RPMI7951 (cell line): Measurements from ENCODE around the gene SCAND1. TPM values are rescaled to one million over a fixed set of nuclear protein-coding genes. Genes with fewer than 3 reads are reported as not detected.
A peak's percentile ranks its signal among the peaks of the same experiment; 100 is the strongest.
"Not testable (repeated sequence)": the region's sequence is repeated elsewhere in the genome, so short reads cannot be mapped to it uniquely, and the experiment has no call there.

Experiments
- DNase-seq: peaks from one replicate; pipeline ENCODE4 v3.0.0-alpha.2; 2012; ENCODE audit warnings: low read depth
- total RNA-seq: library from RNA; depleted of rRNA; stranded (reverse); fragments of >200 nt; shearing (Covaris generic); gene quantifications from 2 replicates; pipeline ENCODE4 v1.2.3, GENCODE V29; 2014

Gene SCAND1
- total RNA-seq, 1 experiment from 2014 or later: 123 TPM

GRCh38 chr20:35959291-35959690, 5.0 kb upstream of the SCAND1 start:
- not testable (repeated sequence) for DNase-seq

- no peak for DNase-seq
Observed at GRCh38 chr20:35956616-35957015, 2.3 kb upstream of the SCAND1 start.

- DNase-seq: peak; percentile 59
Observed at GRCh38 chr20:35954907-35955251, 577 bp upstream of the SCAND1 start.

- DNase-seq: peak; percentile 65
Observed at GRCh38 chr20:35953387-35954199, 709 bp downstream of the SCAND1 start.

- DNase-seq: peak; percentile 26
Observed at GRCh38 chr20:35952480-35953386, 1.6 kb downstream of the SCAND1 start.

GRCh38 chr20:35952080-35952479, 2.2 kb downstream of the SCAND1 start:
- not testable (repeated sequence) for DNase-seq

- DNase-seq: no peak
Observed at GRCh38 chr20:35950093-35950492, 4.2 kb downstream of the SCAND1 start.

GRCh38 chr20:35947907-35948306, 6.4 kb downstream of the SCAND1 start:
- no peak for DNase-seq

- peak; percentile 45 for DNase-seq
Observed at GRCh38 chr20:35947489-35947888, 6.8 kb downstream of the SCAND1 start.

GRCh38 chr20:35942243-35942642, 12.1 kb downstream of the SCAND1 start:
- DNase-seq: no peak

- no peak for DNase-seq
Observed at GRCh38 chr20:35941620-35942019, 12.7 kb downstream of the SCAND1 start.

GRCh38 chr20:35939264-35939663, 15.0 kb downstream of the SCAND1 start:
- DNase-seq: no peak

GRCh38 chr20:35934050-35934449, 20.3 kb downstream of the SCAND1 start:
- DNase-seq: no peak

GRCh38 chr20:35929301-35929700, 25.0 kb downstream of the SCAND1 start:
- DNase-seq: no peak

GRCh38 chr20:35920523-35920922, 33.8 kb downstream of the SCAND1 start:
- DNase-seq: no peak

- DNase-seq: no peak
Observed at GRCh38 chr20:35918021-35918420, 36.3 kb downstream of the SCAND1 start.

GRCh38 chr20:35917077-35917476, 37.2 kb downstream of the SCAND1 start:
- no peak for DNase-seq

GRCh38 chr20:35912881-35913280, 41.4 kb downstream of the SCAND1 start:
- DNase-seq: no peak

- no peak for DNase-seq
Observed at GRCh38 chr20:35910254-35910653, 44.0 kb downstream of the SCAND1 start.

GRCh38 chr20:35909796-35910195, 44.5 kb downstream of the SCAND1 start:
- no peak for DNase-seq

- no peak for DNase-seq
Observed at GRCh38 chr20:35909176-35909575, 45.1 kb downstream of the SCAND1 start.

GRCh38 chr20:35908007-35908406, 46.3 kb downstream of the SCAND1 start:
- DNase-seq: no peak
